A673 (cell line): ENCODE results near the gene GAB2. TPM values are rescaled to one million over a fixed set of nuclear protein-coding genes. Genes with fewer than 3 reads are reported as not detected.
"Not testable (repeated sequence)": the region's sequence is repeated elsewhere in the genome, so short reads cannot be mapped to it uniquely, and the experiment has no call there.

ENCODE experiments used
- BruUV-seq: library from RNA; stranded (reverse); fragments of 400-500 nt; replicated peaks from 2 replicates; lab custom pipeline; 2021; lab: Mats Ljungman, UMichigan
- CTCF ChIA-PET: fragments of 300-600 bp; sonication (Branson Sonifier 250); formaldehyde crosslinking; loops from one replicate; lab custom pipeline; 2022; ENCODE audit warnings: antibody characterized with exemption; lab: Charles Lee
- POLR2A ChIA-PET: fragments of 300-600 bp; sonication (Branson Sonifier 250); formaldehyde crosslinking; loops from one replicate; lab custom pipeline; 2022; ENCODE audit warnings: antibody characterized with exemption; ENCODE audit not compliant: low non-redundant PET; lab: Charles Lee
- DNase-seq: peaks from one replicate; pipeline ENCODE4 v3.0.0-alpha.2; 2015; ENCODE audit warnings: low spot score
- H3K27ac ChIP-seq: fragments of 200-600 bp; sonication (generic); 2 replicates; pipeline ENCODE4 v1.5.1; 2016; ENCODE audit warnings: mixed run types, low read depth, mild to moderate bottlenecking, mixed read lengths, antibody characterized with exemption, low read length; ENCODE audit not compliant: poor library complexity, severe bottlenecking
- H3K27me3 ChIP-seq: fragments of 200-600 bp; sonication (generic); replicated peaks from 2 replicates; pipeline ENCODE4 v1.6.1; 2017; ENCODE audit warnings: mixed run types, low read depth, mild to moderate bottlenecking, mixed read lengths, antibody characterized with exemption, low read length; ENCODE audit not compliant: insufficient read depth, poor library complexity
- H3K36me3 ChIP-seq: fragments of 200-600 bp; sonication (generic); 2 replicates; pipeline ENCODE4 v1.6.1; 2016; ENCODE audit warnings: mixed run types, mild to moderate bottlenecking, mixed read lengths, antibody characterized with exemption, low read length; ENCODE audit not compliant: insufficient read depth, poor library complexity, severe bottlenecking
- H3K4me1 ChIP-seq: fragments of 200-600 bp; sonication (generic); 2 replicates; pipeline ENCODE4 v1.6.1; 2017; ENCODE audit warnings: mixed run types, mild to moderate bottlenecking, mixed read lengths, antibody characterized with exemption, low read length; ENCODE audit not compliant: insufficient read depth, poor library complexity, severe bottlenecking
- H3K4me3 ChIP-seq: fragments of 200-600 bp; sonication (generic); 2 replicates; pipeline ENCODE4 v1.5.1; 2016; ENCODE audit warnings: low read depth, mixed run types, mild to moderate bottlenecking, mixed read lengths, low read length; ENCODE audit not compliant: poor library complexity, severe bottlenecking
- H3K9me3 ChIP-seq: fragments of 200-600 bp; sonication (generic); 2 replicates; pipeline ENCODE4 v1.6.1; 2016; ENCODE audit warnings: mixed run types, low read depth, mild to moderate bottlenecking, mixed read lengths, antibody characterized with exemption, low read length; ENCODE audit not compliant: poor library complexity, severe bottlenecking
- EZH2 ChIP-seq: fragments of 200-600 bp; sonication (generic); IDR thresholded peaks from 2 replicates; pipeline ENCODE4 v1.6.1; 2017; ENCODE audit warnings: borderline replicate concordance, low read depth, mild to moderate bottlenecking, mixed read lengths, antibody characterized with exemption, low read length; ENCODE audit not compliant: poor library complexity, severe bottlenecking
- intact Hi-C: fragments of 100-400 bp; cut with micrococcal nuclease; formaldehyde crosslinking; loops from one replicate; pipeline ENCODE4 v1.10.0; 2022; ENCODE audit not compliant: unreplicated experiment
- total RNA-seq: library from RNA; stranded (reverse); gene quantifications from 2 replicates; pipeline ENCODE4 v1.2.3, GENCODE V29; 2021
- TF ChIP-seq, protein P1 (sequence below): fragments of 300-800, 200-600 bp; sonication (generic); conservative IDR thresholded peaks from 2 replicates; pipeline ENCODE4 v1.5.1; 2017; ENCODE audit warnings: low read depth, mild to moderate bottlenecking, antibody characterized with exemption, low read length, moderate library complexity, mixed read lengths

GAB2 gene
- total RNA-seq, 1 experiment from 2014 or later = 21.5 TPM

DNA sequence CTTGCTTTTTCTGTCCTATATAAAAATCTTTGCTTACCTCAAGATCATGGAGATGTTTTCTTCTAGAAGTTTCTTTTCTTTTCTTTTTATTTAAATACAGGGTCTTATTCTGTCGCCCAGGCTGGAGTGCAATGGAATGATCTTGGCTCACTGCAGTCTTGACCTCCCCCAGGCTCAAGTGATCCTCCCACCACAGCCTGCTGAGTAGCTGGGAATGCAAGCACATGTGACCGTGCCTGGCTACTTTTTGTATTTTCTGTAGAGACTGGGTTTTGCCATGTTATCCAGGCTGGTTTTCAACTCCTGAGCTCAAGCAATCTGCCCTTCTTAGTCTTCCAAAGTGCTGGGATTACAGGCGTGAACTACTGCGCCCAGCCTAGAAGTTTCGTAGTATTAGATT lies 183.6 kb downstream of the GAB2 start:
- no peak for DNase-seq
- intact Hi-C loops = no loop called here
- no peaks in the 10 kb centered on the region for H3K9me3 ChIP-seq
- POLR2A ChIA-PET = no interaction called here
- BruUV-seq = no TSS peak
- H3K27me3 ChIP-seq = no peaks in the 10 kb centered on the region
- H3K27ac ChIP-seq = no peak overlapping the region
- TF ChIP-seq, protein P1, sequence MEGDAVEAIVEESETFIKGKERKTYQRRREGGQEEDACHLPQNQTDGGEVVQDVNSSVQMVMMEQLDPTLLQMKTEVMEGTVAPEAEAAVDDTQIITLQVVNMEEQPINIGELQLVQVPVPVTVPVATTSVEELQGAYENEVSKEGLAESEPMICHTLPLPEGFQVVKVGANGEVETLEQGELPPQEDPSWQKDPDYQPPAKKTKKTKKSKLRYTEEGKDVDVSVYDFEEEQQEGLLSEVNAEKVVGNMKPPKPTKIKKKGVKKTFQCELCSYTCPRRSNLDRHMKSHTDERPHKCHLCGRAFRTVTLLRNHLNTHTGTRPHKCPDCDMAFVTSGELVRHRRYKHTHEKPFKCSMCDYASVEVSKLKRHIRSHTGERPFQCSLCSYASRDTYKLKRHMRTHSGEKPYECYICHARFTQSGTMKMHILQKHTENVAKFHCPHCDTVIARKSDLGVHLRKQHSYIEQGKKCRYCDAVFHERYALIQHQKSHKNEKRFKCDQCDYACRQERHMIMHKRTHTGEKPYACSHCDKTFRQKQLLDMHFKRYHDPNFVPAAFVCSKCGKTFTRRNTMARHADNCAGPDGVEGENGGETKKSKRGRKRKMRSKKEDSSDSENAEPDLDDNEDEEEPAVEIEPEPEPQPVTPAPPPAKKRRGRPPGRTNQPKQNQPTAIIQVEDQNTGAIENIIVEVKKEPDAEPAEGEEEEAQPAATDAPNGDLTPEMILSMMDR = no peak
- TF ChIP-seq EZH2 = no peak
- CTCF ChIA-PET = no interaction called here
- no peaks in the 10 kb centered on the region for H3K36me3 ChIP-seq
- peaks cover 17% of the 10 kb centered on the region for H3K4me1 ChIP-seq
- H3K4me3 ChIP-seq = no peak overlapping the region

DNA sequence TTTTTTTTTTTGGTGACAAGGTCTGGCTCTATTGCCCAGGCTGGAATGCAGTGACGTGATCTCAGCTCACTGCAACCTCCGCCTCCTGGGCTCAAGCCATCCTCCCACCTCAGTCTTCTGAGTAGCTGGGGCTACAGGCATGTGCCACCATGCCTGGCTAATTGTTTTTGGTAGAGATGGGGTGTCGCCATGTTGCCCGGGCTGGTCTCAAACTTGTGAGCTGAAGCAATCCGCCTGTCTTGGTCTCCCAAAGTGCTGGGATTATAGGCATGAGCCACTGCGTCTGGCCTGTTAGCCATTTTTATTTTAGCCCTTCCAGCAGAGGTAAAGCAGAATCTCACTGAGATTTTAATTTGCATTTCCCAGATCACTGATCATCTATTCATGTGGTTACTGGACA lies 184.6 kb downstream of the GAB2 start:
- CTCF ChIA-PET, H3K4me3 ChIP-seq, DNase-seq, H3K27me3 ChIP-seq, intact Hi-C loops, H3K27ac ChIP-seq, POLR2A ChIA-PET, BruUV-seq, H3K9me3 ChIP-seq, H3K36me3 ChIP-seq: not testable (repeated sequence)
- peaks cover 17% of the 10 kb centered on the region for H3K4me1 ChIP-seq

DNA sequence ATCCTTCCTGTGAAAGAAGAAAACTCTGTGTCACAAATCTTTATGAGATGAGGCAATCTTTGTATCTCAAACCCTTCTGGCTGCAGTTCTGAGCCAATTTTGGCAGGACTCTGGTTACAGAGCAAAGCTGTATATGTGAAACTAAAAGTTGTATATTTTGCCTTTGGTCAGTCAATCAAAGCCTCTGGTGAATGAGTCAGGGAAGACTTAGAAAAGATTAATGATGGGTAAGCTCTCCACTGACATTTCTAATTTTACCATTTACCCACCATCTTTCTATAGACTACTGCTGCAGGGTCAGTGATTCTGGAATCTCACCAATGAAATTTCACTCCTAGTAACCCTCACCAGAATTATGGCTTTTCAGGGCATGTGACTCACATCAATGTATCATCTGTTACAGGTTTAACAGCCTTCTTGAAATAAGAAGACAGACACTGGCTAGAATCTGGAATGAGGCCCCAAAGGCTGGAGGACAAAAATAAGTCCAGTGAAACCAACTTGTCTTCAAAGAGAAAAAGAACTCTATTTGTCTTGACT lies 185.6 kb downstream of the GAB2 start:
- no peak overlapping the region for H3K4me3 ChIP-seq
- H3K27me3 ChIP-seq = no peaks in the 10 kb centered on the region
- intact Hi-C loops = no loop called here
- CTCF ChIA-PET = no interaction called here
- no peak for DNase-seq
- BruUV-seq = no TSS peak
- no peaks in the 10 kb centered on the region for H3K9me3 ChIP-seq
- peaks cover 13% of the 10 kb centered on the region for H3K4me1 ChIP-seq
- POLR2A ChIA-PET = no interaction called here
- no peaks in the 10 kb centered on the region for H3K36me3 ChIP-seq
- TF ChIP-seq, protein P1 = no peak
- TF ChIP-seq EZH2 = no peak
- H3K27ac ChIP-seq = no peak overlapping the region

DNA sequence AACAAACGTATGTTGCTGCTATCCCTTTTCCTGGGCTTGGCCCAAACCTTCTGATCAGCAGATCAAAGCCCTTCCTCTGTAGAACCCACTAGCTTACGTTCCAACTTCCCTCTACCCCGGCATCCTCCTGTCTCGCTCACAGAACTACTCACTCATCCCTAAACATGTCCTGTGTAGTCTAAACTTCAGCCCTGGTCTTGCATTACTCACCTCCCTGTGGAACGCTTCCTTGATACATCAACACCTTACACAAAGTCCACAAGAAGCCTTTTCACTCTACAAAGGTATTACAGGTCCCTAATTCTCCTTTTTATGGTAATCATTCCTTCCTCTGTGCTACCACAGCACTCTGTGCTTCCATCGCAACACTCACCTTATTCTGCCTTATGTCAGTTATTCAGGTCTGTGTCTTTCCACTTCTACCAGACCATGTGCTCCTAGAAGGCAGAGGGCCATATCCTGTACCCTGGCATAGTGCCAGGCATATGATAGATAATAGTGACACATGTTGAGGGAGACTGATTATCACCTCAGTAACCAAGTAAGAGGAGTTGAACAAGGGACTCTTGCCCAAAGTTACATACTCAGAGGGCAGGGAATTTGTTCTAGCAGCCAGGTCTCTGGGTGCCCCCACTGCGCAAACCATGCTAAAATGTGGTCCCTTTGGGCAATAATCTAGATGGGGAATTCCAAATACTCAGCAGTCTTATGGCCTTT lies 187.3 kb downstream of the GAB2 start:
- peaks cover 6% of the 10 kb centered on the region for H3K4me1 ChIP-seq
- no peak overlapping the region for H3K27ac ChIP-seq
- BruUV-seq = no TSS peak
- intact Hi-C loops = no loop called here
- H3K9me3 ChIP-seq = no peaks in the 10 kb centered on the region
- H3K4me3 ChIP-seq = no peak overlapping the region
- ChIA-PET CTCF (interaction anchor here (0.6 kb wide), 1 partner anchor 189 kb away, joined by 4 read pairs; no protein-coding TSS in a partner anchor), POLR2A (no interaction called here)
- no peaks in the 10 kb centered on the region for H3K27me3 ChIP-seq
- TF ChIP-seq, protein P1 = no peak
- TF ChIP-seq EZH2 = no peak
- H3K36me3 ChIP-seq = no peaks in the 10 kb centered on the region
- peak; percentile 43 for DNase-seq
